SW 1271 (cell line): ENCODE results near the gene SPNS1.
"Not testable (repeated sequence)": the region's sequence is repeated elsewhere in the genome, so short reads cannot be mapped to it uniquely, and the experiment has no call there.

Experiments
- DNase-seq, 2 experiments: peaks; one replicate each; lab custom pipeline; 2025; lab: John Stamatoyannopoulos, UW

SPNS1 gene

GRCh38 chr16:28951410-28951943 lies 23.1 kb upstream of the SPNS1 start:
- DNase-seq: no peak

GRCh38 chr16:28958216-28958615 lies 16.4 kb upstream of the SPNS1 start:
- no peak for DNase-seq

- no peak for DNase-seq
Measured at GRCh38 chr16:28958836-28959235, 15.7 kb upstream of the SPNS1 start.

- DNase-seq: no peak
Measured at GRCh38 chr16:28964072-28964471, 10.5 kb upstream of the SPNS1 start.

GRCh38 chr16:28964496-28964895 lies 10.1 kb upstream of the SPNS1 start:
- no peak for DNase-seq

- DNase-seq: no peak
Measured at GRCh38 chr16:28967156-28967555, 7.4 kb upstream of the SPNS1 start.

GRCh38 chr16:28969696-28970095 lies 4.9 kb upstream of the SPNS1 start:
- DNase-seq: not testable (repeated sequence)

- peak; percentile 59 to 81 for DNase-seq
Measured at GRCh38 chr16:28974007-28974436, 556 bp upstream of the SPNS1 start.

- DNase-seq: no peak
Measured at GRCh38 chr16:28975158-28975599, 601 bp downstream of the SPNS1 start.

GRCh38 chr16:28977703-28978662 lies 3.4 kb downstream of the SPNS1 start:
- DNase-seq: no peak

- not testable (repeated sequence) for DNase-seq
Measured at GRCh38 chr16:28980330-28980729, 5.8 kb downstream of the SPNS1 start.

GRCh38 chr16:28980929-28981328 lies 6.4 kb downstream of the SPNS1 start:
- DNase-seq: no peak

GRCh38 chr16:28981517-28981916 lies 6.9 kb downstream of the SPNS1 start:
- DNase-seq: no peak

- no peak for DNase-seq
Measured at GRCh38 chr16:28982418-28982817, 7.8 kb downstream of the SPNS1 start.

GRCh38 chr16:28982949-28983348 lies 8.4 kb downstream of the SPNS1 start:
- no peak for DNase-seq

- no peak for DNase-seq
Measured at GRCh38 chr16:28983644-28984043, 9.1 kb downstream of the SPNS1 start.

GRCh38 chr16:28984091-28984490 lies 9.5 kb downstream of the SPNS1 start:
- DNase-seq: no peak

- no peak for DNase-seq
Measured at GRCh38 chr16:28984619-28985135, 10.1 kb downstream of the SPNS1 start, which contains the start of gene LAT. LAT (plus strand) TSS chr16:28985052; CDS start chr16:28985418, 366 bp downstream.

GRCh38 chr16:28985211-28986041 lies 10.8 kb downstream of the SPNS1 start:
- no peak for DNase-seq

- DNase-seq: no peak
Measured at GRCh38 chr16:28986046-28986445, 11.5 kb downstream of the SPNS1 start.

- DNase-seq: no peak
Measured at GRCh38 chr16:28986492-28986891, 11.9 kb downstream of the SPNS1 start.
